MM.1S (cell line): ENCODE results near the gene NSD2.

ENCODE experiments used
- DNase-seq: peaks from one replicate; pipeline ENCODE4 v3.0.0-alpha.2; 2015
- H2AFZ ChIP-seq: fragments of 300-600 bp; sonication (generic); 2 replicates; pipeline ENCODE4 v1.6.0; 2016; ENCODE audit warnings: antibody characterized with exemption, low read length
- H3F3A ChIP-seq: fragments of 300-600 bp; sonication (generic); 2 replicates; pipeline ENCODE4 v1.6.1; 2016; ENCODE audit warnings: mild to moderate bottlenecking, antibody characterized with exemption, low read length, moderate library complexity, mixed read lengths; ENCODE audit not compliant: insufficient read depth
- H3K27ac ChIP-seq: fragments of 300-600 bp; sonication (generic); 2 replicates; pipeline ENCODE4 v1.5.1; 2016; ENCODE audit warnings: mild to moderate bottlenecking, low read length
- H3K27me3 ChIP-seq: fragments of 300-600 bp; sonication (generic); replicated peaks from 2 replicates; pipeline ENCODE4 v1.6.0; 2016; ENCODE audit warnings: low read length; ENCODE audit not compliant: insufficient read depth
- H3K36me3 ChIP-seq: fragments of 300-600 bp; sonication (generic); replicated peaks from 2 replicates; pipeline ENCODE4 v1.6.1; 2016; ENCODE audit warnings: mild to moderate bottlenecking, low read length, mixed read lengths; ENCODE audit not compliant: insufficient read depth
- H3K4me1 ChIP-seq: fragments of 300-600 bp; sonication (generic); 2 replicates; pipeline ENCODE4 v1.6.1; 2016; ENCODE audit warnings: low read length, mixed read lengths
- H3K4me2 ChIP-seq: fragments of 300-600 bp; sonication (generic); 2 replicates; pipeline ENCODE4 v1.6.0; 2016; ENCODE audit warnings: low read depth, low read length
- H3K4me3 ChIP-seq: fragments of 300-600 bp; sonication (generic); 2 replicates; pipeline ENCODE4 v1.5.1; 2016; ENCODE audit warnings: low read length, mixed read lengths
- H3K79me2 ChIP-seq: fragments of 300-600 bp; sonication (generic); 2 replicates; pipeline ENCODE4 v1.6.1; 2016; ENCODE audit warnings: mixed run types, low read length, mixed read lengths
- H3K9ac ChIP-seq: fragments of 300-600 bp; sonication (generic); 2 replicates; pipeline ENCODE4 v1.6.1; 2016; ENCODE audit warnings: low read length, mixed read lengths
- H3K9me2 ChIP-seq: fragments of 300-600 bp; sonication (generic); replicated peaks from 2 replicates; pipeline ENCODE4 v1.6.1; 2016; ENCODE audit warnings: mild to moderate bottlenecking, low read length, mixed read lengths; ENCODE audit not compliant: insufficient read depth
- H3K9me3 ChIP-seq: fragments of 300-600 bp; sonication (generic); replicated peaks from 2 replicates; pipeline ENCODE4 v1.6.1; 2016; ENCODE audit warnings: mild to moderate bottlenecking, low read length, mixed read lengths; ENCODE audit not compliant: insufficient read depth
- H4K20me1 ChIP-seq: fragments of 300-600 bp; sonication (generic); 2 replicates; pipeline ENCODE4 v1.6.1; 2016; ENCODE audit warnings: mild to moderate bottlenecking, low read length, moderate library complexity, mixed read lengths; ENCODE audit not compliant: insufficient read depth
- CTCF ChIP-seq: fragments of 300-600 bp; sonication (generic); IDR thresholded peaks from 2 replicates; pipeline ENCODE4 v1.5.1; 2016; ENCODE audit warnings: antibody characterized with exemption, low read length, mixed read lengths
- EZH2 ChIP-seq: fragments of 300-600 bp; sonication (generic); optimal IDR thresholded peaks from 2 replicates; pipeline ENCODE3; 2017; ENCODE audit warnings: low read depth, mild to moderate bottlenecking, antibody characterized with exemption, low read length, mixed read lengths
- EZH2phosphoT487 ChIP-seq: fragments of 300-600 bp; sonication (generic); IDR thresholded peaks from 2 replicates; pipeline ENCODE4 v1.6.1; 2018; ENCODE audit warnings: antibody characterized with exemption, low read length

Gene NSD2

GRCh38 chr4:1837069-1837468 is 34.1 kb upstream of the NSD2 start:
- no peak for TF ChIP-seq EZH2
- Histone ChIP-seq H3F3A (no peaks in the 10 kb centered on the region), H3K9ac (no peak overlapping the region), H3K4me2 (no peak overlapping the region), H3K79me2 (peaks cover 17% of the 10 kb centered on the region), H2AFZ (no peak overlapping the region), H3K36me3 (0 out of 2 replicates have a peak, but pooled peaks cover 5% of the 10 kb centered on the region), H3K4me3 (no peak overlapping the region), H3K9me2 (no peaks in the 10 kb centered on the region), H3K27me3 (no peaks in the 10 kb centered on the region), H3K9me3 (no peaks in the 10 kb centered on the region), H4K20me1 (no peaks in the 10 kb centered on the region), H3K27ac (no peak overlapping the region), H3K4me1 (no peaks in the 10 kb centered on the region)
- DNase-seq = no peak

- Histone ChIP-seq H3K9ac (no peak overlapping the region), H4K20me1 (no peaks in the 10 kb centered on the region), H3K4me2 (no peak overlapping the region), H2AFZ (no peak overlapping the region), H3K9me2 (no peaks in the 10 kb centered on the region), H3F3A (no peaks in the 10 kb centered on the region), H3K79me2 (peaks cover 39% of the 10 kb centered on the region), H3K9me3 (no peaks in the 10 kb centered on the region), H3K4me1 (no peaks in the 10 kb centered on the region), H3K36me3 (0 out of 2 replicates have a peak, but pooled peaks cover 5% of the 10 kb centered on the region), H3K27me3 (no peaks in the 10 kb centered on the region), H3K27ac (no peak overlapping the region), H3K4me3 (no peak overlapping the region)
- TF ChIP-seq EZH2 (no peak), EZH2phosphoT487 (no peak), CTCF (no peak)
- no peak for DNase-seq
These were observed 31.9 kb upstream of the NSD2 start for GRCh38 chr4:1839282-1839681.

DNA sequence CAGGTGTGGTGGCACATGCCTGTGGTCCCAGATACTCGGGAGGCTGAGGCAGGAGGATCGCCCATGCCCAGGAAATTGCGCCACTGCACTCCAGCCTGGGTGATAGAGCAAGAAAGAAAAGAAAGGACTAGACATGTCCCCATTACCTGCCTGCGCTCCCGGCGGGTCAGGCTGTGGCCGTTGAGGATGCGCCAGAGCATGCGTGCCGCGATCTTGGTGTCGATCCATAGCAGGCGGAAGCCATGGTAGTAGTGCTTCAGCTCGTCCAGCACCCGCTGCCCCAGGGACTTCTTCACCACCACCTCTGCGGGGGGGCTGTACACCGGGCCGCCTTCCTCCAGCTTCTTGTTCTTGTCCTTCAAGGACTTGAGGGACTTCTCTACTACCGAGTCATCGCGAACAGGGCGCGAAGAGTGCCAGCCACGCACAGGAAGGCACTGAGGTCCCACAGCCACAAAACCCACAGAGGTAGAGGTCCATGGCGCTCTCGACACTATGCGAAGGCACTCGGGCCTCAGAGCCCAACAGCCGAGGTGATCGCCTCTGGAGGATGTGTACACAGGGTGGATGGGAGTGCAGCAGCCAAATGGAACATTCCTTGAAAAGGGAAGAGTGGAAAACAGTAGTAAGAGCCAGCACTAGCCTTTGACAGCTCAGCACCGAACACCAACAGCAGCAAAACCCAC is 29.8 kb upstream of the NSD2 start:
- Histone ChIP-seq H3K36me3 (0 out of 2 replicates have a peak, but pooled peaks cover 5% of the 10 kb centered on the region), H3K4me3 (no peak overlapping the region), H2AFZ (no peak overlapping the region), H4K20me1 (no peaks in the 10 kb centered on the region), H3K27me3 (no peaks in the 10 kb centered on the region), H3K27ac (no peak overlapping the region), H3K9me2 (no peaks in the 10 kb centered on the region), H3K4me1 (no peaks in the 10 kb centered on the region), H3F3A (no peaks in the 10 kb centered on the region), H3K9ac (no peak overlapping the region), H3K79me2 (peaks cover 52% of the 10 kb centered on the region), H3K9me3 (no peaks in the 10 kb centered on the region), H3K4me2 (no peak overlapping the region)
- DNase-seq = no peak
- TF ChIP-seq EZH2 (no peak), EZH2phosphoT487 (no peak), CTCF (no peak)

DNA sequence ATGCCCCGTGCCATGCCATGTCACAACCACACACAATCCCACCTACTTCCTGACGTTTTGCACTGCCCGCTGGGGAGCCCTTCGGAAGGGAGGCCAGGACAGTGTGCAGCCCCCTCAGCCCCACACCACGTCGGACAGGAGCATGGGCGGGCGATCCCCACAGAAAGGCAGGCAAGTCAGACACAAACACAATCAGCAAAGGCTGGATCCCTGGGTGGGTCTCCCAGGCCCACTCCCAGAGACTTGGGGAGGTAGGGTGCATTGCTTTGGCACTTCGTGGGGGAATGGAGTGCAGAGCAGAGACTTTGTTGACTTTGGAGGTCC is 29.3 kb upstream of the NSD2 start:
- H3K27me3 ChIP-seq = no peaks in the 10 kb centered on the region
- H3K27ac ChIP-seq = no peak overlapping the region
- DNase-seq = no peak
- 0 out of 2 replicates have a peak, but pooled peaks cover 5% of the 10 kb centered on the region for H3K36me3 ChIP-seq
- no peaks in the 10 kb centered on the region for H3K9me3 ChIP-seq
- H2AFZ ChIP-seq = no peak overlapping the region
- H3F3A ChIP-seq = no peaks in the 10 kb centered on the region
- H3K4me3 ChIP-seq = no peak overlapping the region
- no peaks in the 10 kb centered on the region for H3K4me1 ChIP-seq
- no peaks in the 10 kb centered on the region for H4K20me1 ChIP-seq
- H3K4me2 ChIP-seq = no peak overlapping the region
- H3K9me2 ChIP-seq = no peaks in the 10 kb centered on the region
- H3K79me2 ChIP-seq = peaks cover 55% of the 10 kb centered on the region
- TF ChIP-seq EZH2phosphoT487 (no peak), CTCF (no peak), EZH2 (no peak)
- no peak overlapping the region for H3K9ac ChIP-seq
